Measurements from ENCODE around the gene MAGEC1.
"Not testable (repeated sequence)": the region's sequence is repeated elsewhere in the genome, so short reads cannot be mapped to it uniquely, and the experiment has no call there.

Gene MAGEC1, protein sequence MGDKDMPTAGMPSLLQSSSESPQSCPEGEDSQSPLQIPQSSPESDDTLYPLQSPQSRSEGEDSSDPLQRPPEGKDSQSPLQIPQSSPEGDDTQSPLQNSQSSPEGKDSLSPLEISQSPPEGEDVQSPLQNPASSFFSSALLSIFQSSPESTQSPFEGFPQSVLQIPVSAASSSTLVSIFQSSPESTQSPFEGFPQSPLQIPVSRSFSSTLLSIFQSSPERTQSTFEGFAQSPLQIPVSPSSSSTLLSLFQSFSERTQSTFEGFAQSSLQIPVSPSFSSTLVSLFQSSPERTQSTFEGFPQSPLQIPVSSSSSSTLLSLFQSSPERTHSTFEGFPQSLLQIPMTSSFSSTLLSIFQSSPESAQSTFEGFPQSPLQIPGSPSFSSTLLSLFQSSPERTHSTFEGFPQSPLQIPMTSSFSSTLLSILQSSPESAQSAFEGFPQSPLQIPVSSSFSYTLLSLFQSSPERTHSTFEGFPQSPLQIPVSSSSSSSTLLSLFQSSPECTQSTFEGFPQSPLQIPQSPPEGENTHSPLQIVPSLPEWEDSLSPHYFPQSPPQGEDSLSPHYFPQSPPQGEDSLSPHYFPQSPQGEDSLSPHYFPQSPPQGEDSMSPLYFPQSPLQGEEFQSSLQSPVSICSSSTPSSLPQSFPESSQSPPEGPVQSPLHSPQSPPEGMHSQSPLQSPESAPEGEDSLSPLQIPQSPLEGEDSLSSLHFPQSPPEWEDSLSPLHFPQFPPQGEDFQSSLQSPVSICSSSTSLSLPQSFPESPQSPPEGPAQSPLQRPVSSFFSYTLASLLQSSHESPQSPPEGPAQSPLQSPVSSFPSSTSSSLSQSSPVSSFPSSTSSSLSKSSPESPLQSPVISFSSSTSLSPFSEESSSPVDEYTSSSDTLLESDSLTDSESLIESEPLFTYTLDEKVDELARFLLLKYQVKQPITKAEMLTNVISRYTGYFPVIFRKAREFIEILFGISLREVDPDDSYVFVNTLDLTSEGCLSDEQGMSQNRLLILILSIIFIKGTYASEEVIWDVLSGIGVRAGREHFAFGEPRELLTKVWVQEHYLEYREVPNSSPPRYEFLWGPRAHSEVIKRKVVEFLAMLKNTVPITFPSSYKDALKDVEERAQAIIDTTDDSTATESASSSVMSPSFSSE

DNA sequence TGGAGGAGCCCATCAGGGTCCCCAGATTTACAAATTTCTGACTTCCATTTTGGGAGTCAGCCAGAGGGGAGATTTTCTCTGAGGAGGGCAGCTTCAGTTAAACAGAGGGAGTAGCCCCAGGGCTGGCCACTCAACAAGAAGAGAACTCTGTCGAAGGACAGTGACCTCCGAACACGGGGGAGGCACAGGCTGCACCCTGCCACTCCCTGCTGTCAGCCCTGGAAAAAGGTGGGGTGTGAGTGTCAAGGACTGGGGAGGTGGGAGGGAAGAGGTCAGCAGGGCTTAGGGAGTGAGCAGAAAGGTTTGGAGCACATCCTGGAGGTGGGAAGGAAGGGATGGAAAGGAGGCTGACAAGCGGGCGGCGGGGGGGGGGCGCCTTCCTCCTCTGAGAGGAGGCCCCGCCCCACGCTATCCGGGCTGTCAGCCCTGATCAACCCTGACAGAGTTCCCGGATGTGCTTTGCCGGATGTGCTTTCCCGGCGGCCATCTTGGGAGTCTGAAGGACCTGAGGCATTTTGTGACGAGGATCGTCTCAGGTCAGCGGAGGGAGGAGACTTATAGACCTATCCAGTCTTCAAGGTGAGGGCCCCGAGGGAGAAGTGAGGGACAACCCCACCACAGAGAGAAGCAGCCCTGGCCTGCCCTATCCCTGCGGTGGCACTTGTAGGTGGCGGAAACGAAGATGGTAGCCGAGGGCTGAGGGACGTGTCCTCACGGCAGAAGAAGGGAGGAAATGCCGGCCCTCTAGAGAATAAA lies at the start of gene MAGEC1:
MAGEC1 (plus strand) TSS at position 495 of the 756 bp plus-strand sequence. CDS start 1,179 bp downstream, outside the sequence.
- DNase-seq, result no peak

- no peak for DNase-seq
These were observed 46.2 kb upstream of the MAGEC1 start for GRCh38 chrX:141857479-141857878.

GRCh38 chrX:141879616-141880015 lies 24.1 kb upstream of the MAGEC1 start:
- DNase-seq, result no peak

- not testable (repeated sequence) for DNase-seq
These were observed 14.9 kb upstream of the MAGEC1 start for GRCh38 chrX:141888811-141889210.

GRCh38 chrX:141894733-141895132 lies 9.0 kb upstream of the MAGEC1 start:
- no peak for DNase-seq

GRCh38 chrX:141897690-141898089 lies 6.0 kb upstream of the MAGEC1 start:
- DNase-seq, result no peak

DNA sequence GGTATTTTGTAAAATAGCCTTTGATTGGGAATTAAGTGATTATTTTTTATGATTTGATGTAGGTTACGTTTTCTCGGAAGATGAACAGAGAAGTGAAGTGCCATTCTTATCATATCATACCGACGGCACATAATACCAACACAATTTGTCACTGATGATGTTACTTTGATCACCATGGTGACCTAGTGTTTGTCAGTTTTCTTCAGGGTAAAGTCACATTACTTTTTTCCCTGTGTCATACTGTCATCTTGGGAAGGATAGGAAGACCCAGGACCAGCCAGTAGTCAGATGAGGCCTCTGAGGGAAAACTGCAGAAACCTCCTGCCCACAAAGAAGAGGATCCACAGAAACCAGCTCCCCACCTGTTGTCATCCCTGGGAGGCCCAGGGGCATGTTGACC lies 1.3 kb upstream of the MAGEC1 start:
- DNase-seq, result no peak

GRCh38 chrX:141904262-141904661 lies 568 bp downstream of the MAGEC1 start:
- DNase-seq, result no peak

- DNase-seq, result no peak
These were observed 14.1 kb downstream of the MAGEC1 start for GRCh38 chrX:141917801-141918200.

GRCh38 chrX:141924293-141924692 lies 20.6 kb downstream of the MAGEC1 start:
- DNase-seq, result no peak

GRCh38 chrX:141928432-141928831 lies 24.7 kb downstream of the MAGEC1 start:
- no peak for DNase-seq

- DNase-seq, result no peak
These were observed 30.5 kb downstream of the MAGEC1 start for GRCh38 chrX:141934059-141934641.

DNA sequence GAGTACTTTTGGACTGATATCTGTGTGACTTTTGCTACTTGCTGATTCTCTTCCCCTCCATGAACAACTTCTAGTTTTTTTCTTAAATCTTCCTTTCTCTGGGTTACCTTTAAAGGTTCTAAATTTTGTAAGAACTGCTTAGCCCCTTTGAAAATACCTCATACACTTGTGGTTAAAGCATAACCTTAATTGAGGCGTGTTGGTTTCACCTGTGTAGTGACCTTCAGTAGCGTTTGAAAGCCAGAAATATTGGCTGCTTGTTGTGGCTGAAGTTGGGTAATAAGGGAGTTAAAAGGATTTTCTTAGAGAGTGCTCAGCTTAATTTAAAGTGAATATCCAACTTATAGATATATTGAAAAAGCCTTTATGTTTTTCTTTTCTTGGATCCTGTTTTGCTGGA lies 32.0 kb downstream of the MAGEC1 start:
- DNase-seq, result no peak

- DNase-seq, result no peak
These were observed 32.4 kb downstream of the MAGEC1 start for GRCh38 chrX:141936080-141936479.

- DNase-seq, result no peak
These were observed 37.5 kb downstream of the MAGEC1 start for GRCh38 chrX:141941234-141941633.

DNA sequence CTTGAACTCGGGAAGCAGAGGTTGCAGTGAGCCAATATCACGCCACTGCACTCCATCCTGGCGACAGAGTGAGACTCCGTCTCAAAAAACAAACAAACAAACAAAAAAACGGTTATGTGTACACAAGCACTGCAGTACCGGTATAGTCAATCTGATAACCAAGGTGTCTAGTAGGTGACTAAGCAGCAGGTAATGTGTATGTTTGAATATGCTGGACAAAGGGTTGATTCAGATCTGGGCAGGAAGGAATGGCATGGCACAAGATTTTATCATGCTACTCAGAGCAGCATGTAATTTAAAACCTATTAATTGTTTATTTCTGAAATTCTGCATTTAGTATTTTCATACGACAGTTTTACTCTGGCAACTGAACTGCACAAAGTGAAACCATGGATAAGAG lies 41.7 kb downstream of the MAGEC1 start:
- DNase-seq, result no peak

GRCh38 chrX:141947350-141947749 lies 43.7 kb downstream of the MAGEC1 start:
- DNase-seq, result no peak

GRCh38 chrX:141952603-141953002 lies 48.9 kb downstream of the MAGEC1 start:
- DNase-seq, result no peak

DNA sequence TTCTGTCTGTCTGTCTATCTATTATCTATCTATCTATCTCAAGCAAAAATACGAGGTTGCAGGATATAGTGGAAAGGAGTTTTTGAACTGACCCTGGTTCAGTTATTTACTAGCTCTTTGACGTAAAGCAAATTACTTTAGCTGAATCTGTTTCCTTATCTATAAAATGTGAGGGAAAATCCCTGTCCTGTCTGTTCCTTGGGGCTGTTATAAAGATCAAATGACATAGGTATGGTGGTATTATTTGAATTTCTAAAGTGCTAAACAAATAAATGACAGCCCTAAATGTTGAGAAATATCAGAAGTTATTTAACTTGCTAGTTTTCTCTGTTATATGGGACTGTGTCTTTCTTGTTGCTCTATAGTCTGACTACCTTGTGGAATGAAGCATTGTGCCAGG lies 55.0 kb downstream of the MAGEC1 start:
- no peak for DNase-seq
